OCI-LY7 (cell line): Measurements from ENCODE around the gene MPDZ. TPM values are rescaled to one million over a fixed set of nuclear protein-coding genes. Genes with fewer than 3 reads are reported as not detected.

Experiments
- BruUV-seq: library from RNA; stranded (reverse); fragments of 400-500 nt; replicated peaks from 2 replicates; lab custom pipeline; 2021; lab: Mats Ljungman, UMichigan
- CTCF ChIA-PET: fragments of 300-600 bp; sonication (Branson Sonifier 250); formaldehyde crosslinking; loops from one replicate; lab custom pipeline; 2022; ENCODE audit warnings: antibody characterized with exemption; ENCODE audit not compliant: unreplicated experiment; lab: Charles Lee
- POLR2A ChIA-PET: fragments of 300-600 bp; sonication (Branson Sonifier 250); formaldehyde crosslinking; loops from one replicate; lab custom pipeline; 2022; ENCODE audit warnings: antibody characterized with exemption; lab: Charles Lee
- DNase-seq: peaks from one replicate; pipeline ENCODE4 v3.0.0-alpha.2; 2015; ENCODE audit warnings: low spot score
- H2AFZ ChIP-seq: fragments of 200-600 bp; sonication (generic), shearing (Covaris generic); 2 replicates; pipeline ENCODE4 v1.6.1; 2014; ENCODE audit warnings: mild to moderate bottlenecking, antibody characterized with exemption, low read length, moderate library complexity
- H3K27ac ChIP-seq: fragments of 200-600 bp; sonication (generic); 2 replicates; pipeline ENCODE4 v1.5.1; 2014; ENCODE audit warnings: mixed run types, low read depth, mild to moderate bottlenecking, moderate library complexity, low read length, inconsistent platforms; ENCODE audit not compliant: poor library complexity, severe bottlenecking
- H3K36me3 ChIP-seq: fragments of 200-600 bp; sonication (generic); 2 replicates; pipeline ENCODE4 v1.6.1; 2014; ENCODE audit warnings: mild to moderate bottlenecking, antibody characterized with exemption, low read length, moderate library complexity, mixed read lengths; ENCODE audit not compliant: insufficient read depth
- H3K4me1 ChIP-seq: fragments of 200-600 bp; sonication (generic); 2 replicates; pipeline ENCODE4 v1.5.1; 2014; ENCODE audit warnings: mild to moderate bottlenecking, low read length; ENCODE audit not compliant: insufficient read depth, poor library complexity, severe bottlenecking
- H3K4me2 ChIP-seq: fragments of 200-600 bp; sonication (generic); 2 replicates; pipeline ENCODE4 v1.6.1; 2014; ENCODE audit warnings: mild to moderate bottlenecking, low read length
- H3K4me3 ChIP-seq: fragments of 200-600 bp; sonication (generic); 2 replicates; pipeline ENCODE4 v1.5.1; 2014; ENCODE audit warnings: mild to moderate bottlenecking, low read depth, low read length; ENCODE audit not compliant: poor library complexity, severe bottlenecking
- H3K79me2 ChIP-seq: fragments of 200-600 bp; sonication (generic); 2 replicates; pipeline ENCODE4 v1.6.1; 2016; ENCODE audit warnings: low read depth, mild to moderate bottlenecking, low read length, moderate library complexity, mixed read lengths; ENCODE audit not compliant: insufficient read depth
- H3K9me2 ChIP-seq: fragments of 200-600 bp; sonication (generic); 2 replicates; pipeline ENCODE4 v1.6.1; 2016; ENCODE audit warnings: mild to moderate bottlenecking, low read length, mixed read lengths; ENCODE audit not compliant: insufficient read depth
- H3K9me3 ChIP-seq: fragments of 200-600 bp; sonication (generic); 2 replicates; pipeline ENCODE4 v1.6.1; 2014; ENCODE audit warnings: mild to moderate bottlenecking, mixed run types, low read length, mixed read lengths
- H4K20me1 ChIP-seq: fragments of 200-600 bp; sonication (generic); 2 replicates; pipeline ENCODE4 v1.6.1; 2014; ENCODE audit warnings: mild to moderate bottlenecking, antibody characterized with exemption, low read length, moderate library complexity, mixed read lengths; ENCODE audit not compliant: insufficient read depth
- EZH2phosphoT487 ChIP-seq: fragments of 200-600 bp; sonication (generic); IDR thresholded peaks from 2 replicates; pipeline ENCODE4 v1.6.1; 2018; ENCODE audit warnings: low read depth, borderline replicate concordance, mild to moderate bottlenecking, mixed run types, antibody characterized with exemption, low read length, moderate library complexity, mixed read lengths
- intact Hi-C: fragments of 100-400 bp; cut with micrococcal nuclease; formaldehyde crosslinking; loops from one replicate; pipeline ENCODE4 v1.10.0; 2022; ENCODE audit not compliant: unreplicated experiment
- total RNA-seq, 2 experiments: library from RNA; depleted of rRNA in 1 of 2; stranded (reverse); fragments of >200 nt in 1 of 2; shearing (Covaris generic) in 1 of 2; gene quantifications; 2 replicates each; pipeline ENCODE4 v1.2.3, GENCODE V29; 2014 to 2022
- TF ChIP-seq, protein P1 (sequence below): fragments of 200-600 bp; sonication (generic); conservative IDR thresholded peaks from 2 replicates; pipeline ENCODE4 v1.5.1; 2014; ENCODE audit warnings: mild to moderate bottlenecking, antibody characterized with exemption, low read length, moderate library complexity, mixed read lengths

MPDZ gene
- total RNA-seq, 2 experiments from 2014 or later: not detected

- ChIA-PET CTCF (no interaction called here), POLR2A (no interaction called here)
- Histone ChIP-seq H3K27ac (no peak overlapping the region), H3K4me2 (no peak overlapping the region), H3K79me2 (no peaks in the 10 kb centered on the region), H4K20me1 (no peaks in the 10 kb centered on the region), H3K36me3 (no peaks in the 10 kb centered on the region), H3K4me1 (no peaks in the 10 kb centered on the region), H3K9me2 (no peaks in the 10 kb centered on the region), H2AFZ (no peak overlapping the region), H3K4me3 (no peak overlapping the region), H3K9me3 (no peaks in the 10 kb centered on the region)
- TF ChIP-seq EZH2phosphoT487: no peak
- TF ChIP-seq, protein P1, sequence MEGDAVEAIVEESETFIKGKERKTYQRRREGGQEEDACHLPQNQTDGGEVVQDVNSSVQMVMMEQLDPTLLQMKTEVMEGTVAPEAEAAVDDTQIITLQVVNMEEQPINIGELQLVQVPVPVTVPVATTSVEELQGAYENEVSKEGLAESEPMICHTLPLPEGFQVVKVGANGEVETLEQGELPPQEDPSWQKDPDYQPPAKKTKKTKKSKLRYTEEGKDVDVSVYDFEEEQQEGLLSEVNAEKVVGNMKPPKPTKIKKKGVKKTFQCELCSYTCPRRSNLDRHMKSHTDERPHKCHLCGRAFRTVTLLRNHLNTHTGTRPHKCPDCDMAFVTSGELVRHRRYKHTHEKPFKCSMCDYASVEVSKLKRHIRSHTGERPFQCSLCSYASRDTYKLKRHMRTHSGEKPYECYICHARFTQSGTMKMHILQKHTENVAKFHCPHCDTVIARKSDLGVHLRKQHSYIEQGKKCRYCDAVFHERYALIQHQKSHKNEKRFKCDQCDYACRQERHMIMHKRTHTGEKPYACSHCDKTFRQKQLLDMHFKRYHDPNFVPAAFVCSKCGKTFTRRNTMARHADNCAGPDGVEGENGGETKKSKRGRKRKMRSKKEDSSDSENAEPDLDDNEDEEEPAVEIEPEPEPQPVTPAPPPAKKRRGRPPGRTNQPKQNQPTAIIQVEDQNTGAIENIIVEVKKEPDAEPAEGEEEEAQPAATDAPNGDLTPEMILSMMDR: no peak
- BruUV-seq: no TSS peak
- intact Hi-C loops: no loop called here
- DNase-seq: no peak
Measured at GRCh38 chr9:13181652-13182051, 97.8 kb downstream of the MPDZ start.

- no peaks in the 10 kb centered on the region for H3K79me2 ChIP-seq
- no peak overlapping the region for H2AFZ ChIP-seq
- intact Hi-C loops: no loop called here
- BruUV-seq: no TSS peak
- no peaks in the 10 kb centered on the region for H3K4me1 ChIP-seq
- H3K36me3 ChIP-seq: no peaks in the 10 kb centered on the region
- DNase-seq: no peak
- H4K20me1 ChIP-seq: no peaks in the 10 kb centered on the region
- no peak for TF ChIP-seq EZH2phosphoT487
- TF ChIP-seq, protein P1: no peak
- H3K4me2 ChIP-seq: no peak overlapping the region
- H3K4me3 ChIP-seq: no peak overlapping the region
- ChIA-PET CTCF (no interaction called here), POLR2A (no interaction called here)
- H3K9me2 ChIP-seq: no peaks in the 10 kb centered on the region
- no peaks in the 10 kb centered on the region for H3K9me3 ChIP-seq
- no peak overlapping the region for H3K27ac ChIP-seq
Measured at GRCh38 chr9:13179257-13179656, 100.2 kb downstream of the MPDZ start.

DNA sequence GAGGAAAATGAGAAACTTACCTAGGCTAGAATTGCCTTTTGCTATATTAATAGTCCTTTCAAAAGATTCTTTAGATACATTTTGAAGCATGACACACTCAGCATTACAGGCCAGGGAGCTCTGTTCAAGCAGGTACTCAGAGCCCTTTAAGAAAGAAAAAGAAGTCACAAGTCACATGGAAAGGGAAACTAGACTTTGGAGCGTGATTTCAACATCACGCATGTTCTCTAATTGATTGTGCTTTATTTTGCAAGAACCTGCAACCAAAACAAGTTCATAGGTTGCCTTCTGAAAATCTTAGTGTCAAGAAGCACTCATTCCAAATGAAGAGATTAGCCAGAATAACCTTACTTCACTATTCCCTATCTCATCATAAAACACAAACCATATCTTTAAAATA lies 103.8 kb downstream of the MPDZ start:
- no peaks in the 10 kb centered on the region for H3K9me2 ChIP-seq
- no peak overlapping the region for H3K4me2 ChIP-seq
- H3K36me3 ChIP-seq: no peaks in the 10 kb centered on the region
- no peak for DNase-seq
- intact Hi-C loops: no loop called here
- H3K4me1 ChIP-seq: no peaks in the 10 kb centered on the region
- no peaks in the 10 kb centered on the region for H3K79me2 ChIP-seq
- no peak overlapping the region for H2AFZ ChIP-seq
- no peak overlapping the region for H3K27ac ChIP-seq
- H4K20me1 ChIP-seq: no peaks in the 10 kb centered on the region
- ChIA-PET POLR2A (no interaction called here), CTCF (no interaction called here)
- no peaks in the 10 kb centered on the region for H3K9me3 ChIP-seq
- no peak for TF ChIP-seq EZH2phosphoT487
- TF ChIP-seq, protein P1: no peak
- no peak overlapping the region for H3K4me3 ChIP-seq
- no TSS peak for BruUV-seq
